Measurements from ENCODE around the gene CROCC2. TPM values are rescaled to one million over a fixed set of nuclear protein-coding genes. Genes with fewer than 3 reads are reported as not detected.

The CROCC2 gene
- total RNA-seq, 1 donor from 2014 or later, result not detected

DNA sequence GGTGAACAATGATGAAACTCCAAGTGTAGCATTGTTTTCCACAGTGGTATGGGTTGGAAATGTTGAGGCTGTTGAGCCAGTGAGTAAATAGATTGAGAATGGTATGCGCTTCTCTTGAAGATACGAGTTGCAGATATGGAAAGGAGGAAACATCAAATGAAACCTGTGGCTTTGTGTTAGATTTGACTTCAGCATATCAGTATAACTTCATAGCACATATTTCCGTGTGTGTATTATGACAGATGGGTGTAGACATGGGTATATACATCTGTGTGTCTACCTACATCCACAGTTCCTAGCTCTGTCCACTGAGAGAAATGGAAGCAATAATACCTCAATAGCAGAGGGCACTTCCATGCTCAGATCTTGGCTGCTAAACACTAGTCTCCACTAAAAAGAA, 100.3 kb downstream of the CROCC2 start:
- Mint-ChIP-seq H3K4me3 (no peak overlapping the region), H3K27ac (ENCODE audit: unreplicated experiment) (no peak overlapping the region), H3K4me1 (peaks cover 7% of the 10 kb centered on the region), H3K9me3 (peaks cover 12% of the 10 kb centered on the region), H3K27me3 (ENCODE audit: low read depth) (peaks cover 15% of the 10 kb centered on the region), H3K36me3 (ENCODE audit: low read depth) (peaks cover 6% of the 10 kb centered on the region)
- DNase-seq (ENCODE audit: low read depth, low spot score), result no peak
- TF ChIP-seq, protein P1, sequence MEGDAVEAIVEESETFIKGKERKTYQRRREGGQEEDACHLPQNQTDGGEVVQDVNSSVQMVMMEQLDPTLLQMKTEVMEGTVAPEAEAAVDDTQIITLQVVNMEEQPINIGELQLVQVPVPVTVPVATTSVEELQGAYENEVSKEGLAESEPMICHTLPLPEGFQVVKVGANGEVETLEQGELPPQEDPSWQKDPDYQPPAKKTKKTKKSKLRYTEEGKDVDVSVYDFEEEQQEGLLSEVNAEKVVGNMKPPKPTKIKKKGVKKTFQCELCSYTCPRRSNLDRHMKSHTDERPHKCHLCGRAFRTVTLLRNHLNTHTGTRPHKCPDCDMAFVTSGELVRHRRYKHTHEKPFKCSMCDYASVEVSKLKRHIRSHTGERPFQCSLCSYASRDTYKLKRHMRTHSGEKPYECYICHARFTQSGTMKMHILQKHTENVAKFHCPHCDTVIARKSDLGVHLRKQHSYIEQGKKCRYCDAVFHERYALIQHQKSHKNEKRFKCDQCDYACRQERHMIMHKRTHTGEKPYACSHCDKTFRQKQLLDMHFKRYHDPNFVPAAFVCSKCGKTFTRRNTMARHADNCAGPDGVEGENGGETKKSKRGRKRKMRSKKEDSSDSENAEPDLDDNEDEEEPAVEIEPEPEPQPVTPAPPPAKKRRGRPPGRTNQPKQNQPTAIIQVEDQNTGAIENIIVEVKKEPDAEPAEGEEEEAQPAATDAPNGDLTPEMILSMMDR (conservative IDR thresholded peaks at IDR 0.05), result no peak

DNA sequence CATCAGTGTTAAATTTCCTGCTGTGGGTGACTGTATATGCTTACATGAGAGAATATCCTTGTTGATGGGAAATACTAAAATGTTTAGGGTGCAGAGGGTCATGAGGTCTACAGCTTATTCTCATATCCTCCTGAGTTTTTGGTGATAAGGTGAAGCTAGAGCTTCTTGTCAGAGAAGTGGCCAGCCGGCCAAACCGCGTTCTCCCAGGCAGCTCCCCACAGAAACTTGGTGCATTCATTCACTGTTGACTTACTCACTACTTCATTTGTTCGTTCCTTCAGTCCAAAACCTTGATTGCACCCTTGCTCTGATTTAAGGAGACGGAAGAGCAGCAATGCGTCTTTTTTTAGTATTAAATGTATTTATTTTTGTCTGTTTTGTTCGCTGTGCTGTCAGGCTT, 101.0 kb downstream of the CROCC2 start:
- no peak overlapping the region for H3K27ac Mint-ChIP-seq (ENCODE audit: unreplicated experiment)
- H3K4me1 Mint-ChIP-seq, result peaks cover 7% of the 10 kb centered on the region
- TF ChIP-seq, protein P1 (conservative IDR thresholded peaks at IDR 0.05), result no peak
- no peak overlapping the region for H3K4me3 Mint-ChIP-seq
- peaks cover 12% of the 10 kb centered on the region for H3K27me3 Mint-ChIP-seq (ENCODE audit: low read depth)
- H3K9me3 Mint-ChIP-seq, result peaks cover 12% of the 10 kb centered on the region
- DNase-seq (ENCODE audit: low read depth, low spot score), result no peak
- H3K36me3 Mint-ChIP-seq (ENCODE audit: low read depth), result peaks cover 6% of the 10 kb centered on the region

DNA sequence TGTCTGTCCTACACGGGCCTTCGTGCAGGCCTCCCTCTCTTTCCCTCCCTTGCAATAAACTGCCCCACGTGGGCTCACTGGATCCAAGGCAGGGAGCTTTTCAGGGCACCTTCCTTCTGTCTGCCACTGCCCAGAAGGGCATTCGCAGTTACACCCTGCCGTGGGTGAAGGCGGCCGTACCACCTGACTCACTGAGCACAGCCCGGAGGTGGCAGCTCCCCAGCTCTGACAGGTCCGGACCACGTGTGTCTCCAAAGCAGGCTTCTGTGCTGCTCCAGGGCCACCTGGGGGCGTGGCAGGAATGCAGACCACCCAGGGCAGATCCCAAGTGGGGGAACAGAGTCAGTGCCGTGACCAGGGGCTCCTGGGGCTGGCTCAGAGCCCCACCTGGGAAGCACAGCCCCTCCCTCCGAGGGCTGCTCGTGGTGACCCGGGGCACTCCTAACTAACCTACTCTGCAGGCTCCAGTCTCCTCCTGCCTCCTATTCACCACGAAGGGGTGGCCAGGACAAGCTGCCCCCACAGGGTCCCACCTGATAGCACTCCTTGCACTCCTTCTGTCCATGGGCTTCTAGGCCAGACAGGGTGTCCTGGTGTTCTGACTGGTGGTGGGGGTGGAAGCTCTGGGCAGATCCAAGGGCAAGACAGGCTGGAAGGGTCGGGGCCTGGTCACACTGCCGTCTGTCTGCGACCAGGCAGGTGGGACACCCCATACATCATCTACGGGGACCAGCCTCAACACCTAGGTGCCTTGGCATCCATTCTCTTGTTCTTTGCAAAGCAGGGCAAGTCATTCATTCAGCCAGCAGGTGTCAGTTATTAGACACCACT, 102.0 kb downstream of the CROCC2 start:
- no peak for DNase-seq (ENCODE audit: low read depth, low spot score)
- Mint-ChIP-seq H3K36me3 (ENCODE audit: low read depth) (peaks cover 6% of the 10 kb centered on the region), H3K4me1 (peaks cover 7% of the 10 kb centered on the region), H3K27ac (ENCODE audit: unreplicated experiment) (no peak overlapping the region), H3K9me3 (peaks cover 12% of the 10 kb centered on the region), H3K4me3 (no peak overlapping the region), H3K27me3 (ENCODE audit: low read depth) (peaks cover 12% of the 10 kb centered on the region)
- TF ChIP-seq, protein P1 (conservative IDR thresholded peaks at IDR 0.05), result no peak

DNA sequence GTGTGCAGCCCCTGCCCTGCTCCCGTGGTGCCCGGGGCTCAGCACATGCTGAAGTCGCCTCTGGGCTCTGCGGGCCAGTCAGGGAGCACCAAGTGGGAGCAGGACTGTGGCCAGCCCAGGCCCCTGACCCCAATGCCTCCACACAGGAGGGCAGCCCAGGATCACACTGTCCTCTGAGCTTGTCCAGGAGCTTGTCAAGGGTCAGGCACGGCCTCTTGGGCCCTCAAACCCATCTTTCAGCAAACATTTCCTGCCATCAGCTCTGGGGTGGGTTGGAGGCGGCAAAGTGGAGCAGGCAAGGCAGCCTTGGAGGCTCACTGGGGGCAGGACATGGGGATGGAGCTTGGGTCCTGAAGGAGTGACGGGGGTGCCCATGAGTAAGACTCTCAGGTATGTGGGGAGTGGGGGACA, 102.6 kb downstream of the CROCC2 start:
- H3K27me3 Mint-ChIP-seq (ENCODE audit: low read depth), result peaks cover 12% of the 10 kb centered on the region
- no peak overlapping the region for H3K27ac Mint-ChIP-seq (ENCODE audit: unreplicated experiment)
- H3K9me3 Mint-ChIP-seq, result peaks cover 11% of the 10 kb centered on the region
- no peak for DNase-seq (ENCODE audit: low read depth, low spot score)
- no peak overlapping the region for H3K4me3 Mint-ChIP-seq
- TF ChIP-seq, protein P1 (conservative IDR thresholded peaks at IDR 0.05), result no peak
- H3K4me1 Mint-ChIP-seq, result peaks cover 7% of the 10 kb centered on the region
- peaks cover 6% of the 10 kb centered on the region for H3K36me3 Mint-ChIP-seq (ENCODE audit: low read depth)

DNA sequence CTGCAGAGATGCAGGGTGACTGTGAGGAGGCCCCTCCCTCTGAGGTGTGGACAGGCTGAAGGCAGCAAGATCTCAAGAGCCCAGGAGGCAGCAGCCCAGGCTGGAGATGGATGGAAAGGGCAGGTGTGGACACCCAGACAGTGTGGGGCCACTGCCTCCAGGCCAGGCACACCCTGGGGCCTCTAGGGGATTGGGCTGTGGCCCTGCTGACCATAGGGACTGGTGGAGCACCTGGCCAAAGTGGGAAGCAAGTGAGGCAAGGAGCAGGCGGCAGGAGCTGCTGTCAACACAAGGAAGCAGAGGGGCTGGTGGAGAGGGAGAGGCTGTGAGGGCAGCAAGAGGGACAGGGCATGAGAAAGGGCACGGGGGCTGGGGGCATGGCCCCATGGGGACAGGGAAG, 103.1 kb downstream of the CROCC2 start:
- no peak for DNase-seq (ENCODE audit: low read depth, low spot score)
- Mint-ChIP-seq H3K4me3 (no peak overlapping the region), H3K27me3 (ENCODE audit: low read depth) (peaks cover 12% of the 10 kb centered on the region), H3K27ac (ENCODE audit: unreplicated experiment) (no peak overlapping the region), H3K9me3 (peaks cover 9% of the 10 kb centered on the region), H3K36me3 (ENCODE audit: low read depth) (peaks cover 4% of the 10 kb centered on the region), H3K4me1 (peaks cover 7% of the 10 kb centered on the region)
- TF ChIP-seq, protein P1 (conservative IDR thresholded peaks at IDR 0.05), result no peak

All from neural crest cell (in vitro differentiated cells).